Mucosa of stomach (tissue), 1 donor: ENCODE results near the gene IRAK3.
"Not testable (repeated sequence)": the region's sequence is repeated elsewhere in the genome, so short reads cannot be mapped to it uniquely, and the experiment has no call there.

Source experiments
- H3K27me3 ChIP-seq: one replicate; pipeline ENCODE4 v1.7.0; 2013; ENCODE audit warnings: mild to moderate bottlenecking, low read length; ENCODE audit not compliant: control insufficient read depth, insufficient read depth
- H3K36me3 ChIP-seq: one replicate; pipeline ENCODE4 v1.7.0; 2013; ENCODE audit warnings: low read length; ENCODE audit not compliant: control insufficient read depth, insufficient read depth
- H3K4me1 ChIP-seq: one replicate; pipeline ENCODE4 v1.7.0; 2013; ENCODE audit warnings: mild to moderate bottlenecking, low read length; ENCODE audit not compliant: control insufficient read depth, insufficient read depth
- H3K4me3 ChIP-seq: one replicate; pipeline ENCODE4 v1.7.0; 2013; ENCODE audit warnings: low read length
- H3K9ac ChIP-seq: one replicate; pipeline ENCODE4 v1.7.0; 2013; ENCODE audit warnings: mild to moderate bottlenecking, low read length, moderate library complexity
- H3K9me3 ChIP-seq: one replicate; pipeline ENCODE4 v1.7.0; 2013; ENCODE audit warnings: mild to moderate bottlenecking, low read length, moderate library complexity; ENCODE audit not compliant: control insufficient read depth
- donor health status: Pancreatic carcinoma.

Gene IRAK3

DNA sequence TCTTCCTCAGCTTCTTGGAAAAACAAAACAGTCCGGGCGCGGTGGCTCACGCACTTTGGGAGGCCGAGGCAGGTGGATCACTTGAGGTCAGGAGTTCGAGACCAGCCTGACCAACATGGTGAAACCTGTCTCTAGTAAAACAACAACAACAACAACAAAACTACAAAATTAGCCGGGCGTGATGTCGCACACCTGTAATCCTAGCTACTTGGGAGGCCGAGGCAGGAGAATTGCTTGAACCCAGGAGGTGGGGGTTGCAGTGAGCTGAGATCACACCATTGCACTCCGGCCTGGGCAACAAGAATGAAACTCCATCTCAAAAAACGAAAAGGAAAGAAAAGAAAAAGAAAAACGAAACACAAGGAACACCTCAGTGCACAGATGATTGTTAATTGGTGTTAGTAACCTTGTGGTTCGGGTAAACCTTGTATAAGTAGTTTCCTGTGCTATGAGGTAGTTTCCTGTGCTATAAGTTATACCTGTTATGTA lies 114.3 kb downstream of the IRAK3 start:
- not testable (repeated sequence) for H3K27me3 ChIP-seq, H3K9me3 ChIP-seq, H3K36me3 ChIP-seq
- H3K4me1 ChIP-seq = peaks cover 12% of the 10 kb centered on the region
- H3K4me3 ChIP-seq = peak overlapping the region; percentile 60
- H3K9ac ChIP-seq = peak overlapping the region; percentile 79
